HL-60 (cell line): ENCODE measurements around the gene PAQR8.

Experiments
- GABPA ChIP-seq: IDR thresholded peaks from 2 replicates; pipeline ENCODE4 v1.6.1; 2012; ENCODE audit warnings: low read depth
- POLR2AphosphoS5 ChIP-seq: IDR thresholded peaks from 2 replicates; pipeline ENCODE4 v1.6.1; 2012; ENCODE audit warnings: low read depth
- REST ChIP-seq: IDR thresholded peaks from 2 replicates; pipeline ENCODE4 v1.6.1; 2012; ENCODE audit warnings: low read depth; ENCODE audit not compliant: insufficient replicate concordance
- TF ChIP-seq, protein P1 (sequence below): IDR thresholded peaks from one replicate; pipeline ENCODE4 v1.5.1; 2011; ENCODE audit warnings: low read length, control low read depth, inconsistent platforms; ENCODE audit not compliant: insufficient read depth

- TF ChIP-seq, protein P1, sequence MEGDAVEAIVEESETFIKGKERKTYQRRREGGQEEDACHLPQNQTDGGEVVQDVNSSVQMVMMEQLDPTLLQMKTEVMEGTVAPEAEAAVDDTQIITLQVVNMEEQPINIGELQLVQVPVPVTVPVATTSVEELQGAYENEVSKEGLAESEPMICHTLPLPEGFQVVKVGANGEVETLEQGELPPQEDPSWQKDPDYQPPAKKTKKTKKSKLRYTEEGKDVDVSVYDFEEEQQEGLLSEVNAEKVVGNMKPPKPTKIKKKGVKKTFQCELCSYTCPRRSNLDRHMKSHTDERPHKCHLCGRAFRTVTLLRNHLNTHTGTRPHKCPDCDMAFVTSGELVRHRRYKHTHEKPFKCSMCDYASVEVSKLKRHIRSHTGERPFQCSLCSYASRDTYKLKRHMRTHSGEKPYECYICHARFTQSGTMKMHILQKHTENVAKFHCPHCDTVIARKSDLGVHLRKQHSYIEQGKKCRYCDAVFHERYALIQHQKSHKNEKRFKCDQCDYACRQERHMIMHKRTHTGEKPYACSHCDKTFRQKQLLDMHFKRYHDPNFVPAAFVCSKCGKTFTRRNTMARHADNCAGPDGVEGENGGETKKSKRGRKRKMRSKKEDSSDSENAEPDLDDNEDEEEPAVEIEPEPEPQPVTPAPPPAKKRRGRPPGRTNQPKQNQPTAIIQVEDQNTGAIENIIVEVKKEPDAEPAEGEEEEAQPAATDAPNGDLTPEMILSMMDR: no peak
- TF ChIP-seq POLR2AphosphoS5 (no peak), REST (no peak), GABPA (no peak)
These were observed 30.0 kb upstream of the PAQR8 start for GRCh38 chr6:52331793-52332457.
